Esophagus muscularis mucosa (tissue), 3 donors: Measurements from ENCODE around the gene COL27A1.

Experiments
- CTCF ChIP-seq, 3 experiments: fragments of 200-600 bp in 2 of 3; fragments of 450-650 bp in 1 of 3; sonication (generic) in 2 of 3; IDR thresholded peaks; one replicate each; pipeline ENCODE4 v1.5.1; 2017 to 2019; ENCODE audit warnings: antibody characterized with exemption in 3 of 3, mild to moderate bottlenecking in 2 of 3, moderate library complexity in 1 of 3
- EP300 ChIP-seq: sonication (generic); formaldehyde crosslinking; IDR thresholded peaks from one replicate; pipeline ENCODE4 v1.6.1; 2017; ENCODE audit warnings: antibody characterized with exemption

- TF ChIP-seq CTCF (IDR thresholded peaks at IDR 0.05) = no peak
- no peak for TF ChIP-seq EP300
Measured at GRCh38 chr9:114209151-114209550, 53.8 kb downstream of the COL27A1 start.
